HG02973 (cell line): ENCODE data around the gene SLC13A4.
"Not testable (repeated sequence)": the region's sequence is repeated elsewhere in the genome, so short reads cannot be mapped to it uniquely, and the experiment has no call there.

Experiments used
- ATAC-seq: cut with Tn5 transposase; IDR thresholded peaks from one replicate; pipeline ENCODE4 v1.9.1; 2021; ENCODE audit warnings: moderate library complexity; ENCODE audit not compliant: unreplicated experiment

SLC13A4 gene

GRCh38 chr7:135666846-135667245 lies 61.1 kb downstream of the SLC13A4 start:
- ATAC-seq, result no peak

- no peak for ATAC-seq
Measured at GRCh38 chr7:135666156-135666555, 61.8 kb downstream of the SLC13A4 start.

GRCh38 chr7:135665042-135665441 lies 62.9 kb downstream of the SLC13A4 start:
- ATAC-seq, result no peak

GRCh38 chr7:135664046-135664589 lies 63.9 kb downstream of the SLC13A4 start:
- no peak for ATAC-seq

- ATAC-seq, result peak; percentile 93
Measured at GRCh38 chr7:135662373-135663114, 65.4 kb downstream of the SLC13A4 start, which contains the start of gene STMP1. STMP1 (plus strand) TSS chr7:135662514.

GRCh38 chr7:135662123-135662372 lies 65.9 kb downstream of the SLC13A4 start:
- ATAC-seq, result no peak

- ATAC-seq, result no peak
Measured at GRCh38 chr7:135661311-135662122, 66.5 kb downstream of the SLC13A4 start.

- no peak for ATAC-seq
Measured at GRCh38 chr7:135659159-135659846, 68.7 kb downstream of the SLC13A4 start.

GRCh38 chr7:135658564-135658963 lies 69.4 kb downstream of the SLC13A4 start:
- ATAC-seq, result no peak

- no peak for ATAC-seq
Measured at GRCh38 chr7:135653340-135654080, 74.5 kb downstream of the SLC13A4 start.

- no peak for ATAC-seq
Measured at GRCh38 chr7:135650831-135651573, 77.0 kb downstream of the SLC13A4 start.

- no peak for ATAC-seq
Measured at GRCh38 chr7:135648235-135648634, 79.8 kb downstream of the SLC13A4 start.

GRCh38 chr7:135647755-135648154 lies 80.2 kb downstream of the SLC13A4 start:
- no peak for ATAC-seq

- no peak for ATAC-seq
Measured at GRCh38 chr7:135645296-135645904, 82.6 kb downstream of the SLC13A4 start.

- ATAC-seq, result no peak
Measured at GRCh38 chr7:135644729-135645128, 83.3 kb downstream of the SLC13A4 start.

GRCh38 chr7:135644154-135644553 lies 83.8 kb downstream of the SLC13A4 start:
- no peak for ATAC-seq

- not testable (repeated sequence) for ATAC-seq
Measured at GRCh38 chr7:135639690-135640089, 88.3 kb downstream of the SLC13A4 start.

- no peak for ATAC-seq
Measured at GRCh38 chr7:135634191-135634878, 93.7 kb downstream of the SLC13A4 start.
